ENCODE measurements around the gene IKBKE. TPM values are rescaled to one million over a fixed set of nuclear protein-coding genes. Genes with fewer than 3 reads are reported as not detected.

IKBKE gene
- total RNA-seq, 1 donor from 2014 or later: 5.1 TPM

GRCh38 chr1:206501881-206502280 is 31.6 kb downstream of the IKBKE start:
- Mint-ChIP-seq H3K9me3 (ENCODE audit: low read depth) (no peaks in the 10 kb centered on the region), H3K27me3 (peaks cover 60% of the 10 kb centered on the region), H3K36me3 (ENCODE audit: insufficient read depth) (no peaks in the 10 kb centered on the region), H3K27ac (no peak overlapping the region), H3K4me3 (ENCODE audit: low read depth) (no peak overlapping the region), H3K4me1 (ENCODE audit: low read depth) (peaks cover 2% of the 10 kb centered on the region)
- no peak for DNase-seq (ENCODE audit: low spot score, unreplicated experiment)
- TF ChIP-seq CTCF (IDR thresholded peaks at IDR 0.05; ENCODE audit: unreplicated experiment): no peak

- Mint-ChIP-seq H3K36me3 (ENCODE audit: insufficient read depth) (no peaks in the 10 kb centered on the region), H3K4me1 (ENCODE audit: low read depth) (peaks cover 2% of the 10 kb centered on the region)
- no peak for TF ChIP-seq CTCF (IDR thresholded peaks at IDR 0.05; ENCODE audit: unreplicated experiment)
Observed at GRCh38 chr1:206502403-206502802, 32.1 kb downstream of the IKBKE start.

GRCh38 chr1:206502812-206503211 is 32.5 kb downstream of the IKBKE start:
- Mint-ChIP-seq H3K4me3 (ENCODE audit: low read depth) (no peak overlapping the region), H3K27ac (no peak overlapping the region), H3K9me3 (ENCODE audit: low read depth) (no peaks in the 10 kb centered on the region), H3K36me3 (ENCODE audit: insufficient read depth) (no peaks in the 10 kb centered on the region), H3K27me3 (peaks cover 61% of the 10 kb centered on the region), H3K4me1 (ENCODE audit: low read depth) (peaks cover 2% of the 10 kb centered on the region)
- no peak for TF ChIP-seq CTCF (IDR thresholded peaks at IDR 0.05; ENCODE audit: unreplicated experiment)
- no peak for DNase-seq (ENCODE audit: low spot score, unreplicated experiment)

More at GRCh38 chr1:206502403-206502802, 32.1 kb downstream of the IKBKE start:
- no peaks in the 10 kb centered on the region for H3K9me3 Mint-ChIP-seq (ENCODE audit: low read depth)
- peaks cover 61% of the 10 kb centered on the region for H3K27me3 Mint-ChIP-seq
- H3K4me3 Mint-ChIP-seq (ENCODE audit: low read depth): no peak overlapping the region
- no peak overlapping the region for H3K27ac Mint-ChIP-seq
- no peak for DNase-seq (ENCODE audit: low spot score, unreplicated experiment)

GRCh38 chr1:206503591-206504362 is 33.5 kb downstream of the IKBKE start:
- Mint-ChIP-seq H3K27ac (no peak overlapping the region), H3K36me3 (ENCODE audit: insufficient read depth) (no peaks in the 10 kb centered on the region), H3K9me3 (ENCODE audit: low read depth) (no peaks in the 10 kb centered on the region), H3K4me3 (ENCODE audit: low read depth) (no peak overlapping the region), H3K27me3 (peaks cover 70% of the 10 kb centered on the region), H3K4me1 (ENCODE audit: low read depth) (peaks cover 7% of the 10 kb centered on the region)
- DNase-seq (ENCODE audit: low spot score, unreplicated experiment): no peak
- no peak for TF ChIP-seq CTCF (IDR thresholded peaks at IDR 0.05; ENCODE audit: unreplicated experiment)

GRCh38 chr1:206504363-206504713 is 34.1 kb downstream of the IKBKE start:
- Mint-ChIP-seq H3K27ac (no peak overlapping the region), H3K4me1 (ENCODE audit: low read depth) (peaks cover 13% of the 10 kb centered on the region), H3K27me3 (peaks cover 73% of the 10 kb centered on the region), H3K36me3 (ENCODE audit: insufficient read depth) (no peaks in the 10 kb centered on the region), H3K4me3 (ENCODE audit: low read depth) (no peak overlapping the region), H3K9me3 (ENCODE audit: low read depth) (no peaks in the 10 kb centered on the region)
- no peak for TF ChIP-seq CTCF (IDR thresholded peaks at IDR 0.05; ENCODE audit: unreplicated experiment)
- no peak for DNase-seq (ENCODE audit: low spot score, unreplicated experiment)
